ENCODE results near the gene PDCD2.
"Not testable (repeated sequence)": the region's sequence is repeated elsewhere in the genome, so short reads cannot be mapped to it uniquely, and the experiment has no call there.

PDCD2 gene

GRCh38 chr6:170545405-170545804 is 39.0 kb downstream of the PDCD2 start:
- DNase-seq: no peak

- DNase-seq: no peak
Observed at GRCh38 chr6:170542031-170542719, 42.3 kb downstream of the PDCD2 start.

GRCh38 chr6:170537329-170537728 is 47.1 kb downstream of the PDCD2 start:
- DNase-seq: no peak

GRCh38 chr6:170536671-170537070 is 47.8 kb downstream of the PDCD2 start:
- no peak for DNase-seq

GRCh38 chr6:170535004-170535403 is 49.4 kb downstream of the PDCD2 start:
- no peak for DNase-seq

- no peak for DNase-seq
Observed at GRCh38 chr6:170533792-170534191, 50.6 kb downstream of the PDCD2 start.

GRCh38 chr6:170532867-170533488 is 51.5 kb downstream of the PDCD2 start:
- DNase-seq: no peak

GRCh38 chr6:170529839-170530469 is 54.5 kb downstream of the PDCD2 start:
- DNase-seq: peak; percentile 30 to 52

GRCh38 chr6:170527995-170528394 is 56.4 kb downstream of the PDCD2 start:
- not testable (repeated sequence) for DNase-seq

- no peak for DNase-seq
Observed at GRCh38 chr6:170525795-170526194, 58.6 kb downstream of the PDCD2 start.
